Kidney (tissue), 14 donors: ENCODE measurements around the gene SUGCT. TPM values are rescaled to one million over a fixed set of nuclear protein-coding genes. Genes with fewer than 3 reads are reported as not detected.

Experiments used
- DNase-seq, 5 donors: peaks; one replicate each; pipeline ENCODE4 v3.0.0-alpha.2; 2013 to 2020
- FAIRE-seq: peaks from 2 replicates; lab custom pipeline; 2012; peaks lifted over from hg19 to GRCh38; lab: Jason Lieb, UNC
- H3K27ac ChIP-seq, 2 donors: one replicate each; pipeline ENCODE4 v1.7.0; 2013; ENCODE audit warnings: low read depth in 2 of 2, low read length in 2 of 2, inconsistent platforms in 1 of 2
- H3K27me3 ChIP-seq: one replicate; pipeline ENCODE4 v1.7.1; 2013; ENCODE audit warnings: low read length, inconsistent platforms; ENCODE audit not compliant: control insufficient read depth, insufficient read depth
- H3K36me3 ChIP-seq, 3 donors: one replicate each; pipeline versions ENCODE4 v1.7.0 to v1.7.1; 2013; ENCODE audit warnings: low read length in 3 of 3, control low read depth in 1 of 3, inconsistent platforms in 1 of 3; ENCODE audit not compliant: insufficient read depth in 3 of 3, control insufficient read depth in 2 of 3
- H3K4me1 ChIP-seq, 3 donors: one replicate each; pipeline versions ENCODE4 v1.7.0 to v1.7.1; 2013; ENCODE audit warnings: low read length in 3 of 3, inconsistent platforms in 1 of 3, low read depth in 1 of 3; ENCODE audit not compliant: control insufficient read depth in 2 of 3, insufficient read depth in 2 of 3
- H3K4me3 ChIP-seq, 3 donors: one replicate each; pipeline versions ENCODE4 v1.7.0 to v1.8.1; 2013; ENCODE audit warnings: low read length in 3 of 3, control low read depth in 1 of 3, inconsistent platforms in 1 of 3
- H3K9ac ChIP-seq, 3 donors: one replicate each; pipeline versions ENCODE4 v1.7.0 to v1.7.1; 2013; ENCODE audit warnings: low read length in 3 of 3, control low read depth in 1 of 3, inconsistent platforms in 1 of 3
- H3K9me3 ChIP-seq, 3 donors: one replicate each; pipeline versions ENCODE4 v1.7.0 to v1.7.1; 2013; ENCODE audit warnings: low read length in 3 of 3, control low read depth in 1 of 3, inconsistent platforms in 1 of 3; ENCODE audit not compliant: control insufficient read depth in 2 of 3, insufficient read depth in 1 of 3
- intact Hi-C: fragments of 100-400 bp; cut with DNase I; formaldehyde crosslinking; loops from one replicate; pipeline ENCODE4 v1.11.1; 2022
- polyA plus RNA-seq: library from polyadenylated mRNA; stranded (reverse); fragments of 350-450 nt; fragmentation: Illumina TruSeq; extraction: RNeasy Lipid Tissue Mini Kit (QIAGEN cat#74804); gene quantifications from one replicate; pipeline ENCODE4 v1.2.3, GENCODE V29; 2014; ENCODE audit warnings: low read depth, low replicate concordance; ENCODE audit not compliant: insufficient read depth
- total RNA-seq: library from RNA; stranded (reverse); fragmentation: NEBNext Ultra II Directional; extraction: Animal tissue kit (Norgen Biotek cat#: 25700); gene quantifications from one replicate; pipeline ENCODE4 v1.2.1, GENCODE V29; 2021
- TF ChIP-seq, protein P1 (sequence below): IDR thresholded peaks from 3 replicates; pipeline ENCODE4 v1.5.1; 2012; ENCODE audit warnings: mild to moderate bottlenecking, moderate library complexity, borderline replicate concordance; ENCODE audit not compliant: insufficient read depth; ENCODE audit errors: extremely low read depth
- donor health status: control.
- donor health status: control.
- donor health status: control.
- donor health status: control.
- donor health status: control.
- donor health status: DM: yes; HTN: yes; CAD: no.
- donor health status: Normal renal cell carcinoma (clear cell type).

The SUGCT gene
- total and polyA plus RNA-seq, 2 donors from 2014 or later = 7.6 to 45.1 TPM

DNA sequence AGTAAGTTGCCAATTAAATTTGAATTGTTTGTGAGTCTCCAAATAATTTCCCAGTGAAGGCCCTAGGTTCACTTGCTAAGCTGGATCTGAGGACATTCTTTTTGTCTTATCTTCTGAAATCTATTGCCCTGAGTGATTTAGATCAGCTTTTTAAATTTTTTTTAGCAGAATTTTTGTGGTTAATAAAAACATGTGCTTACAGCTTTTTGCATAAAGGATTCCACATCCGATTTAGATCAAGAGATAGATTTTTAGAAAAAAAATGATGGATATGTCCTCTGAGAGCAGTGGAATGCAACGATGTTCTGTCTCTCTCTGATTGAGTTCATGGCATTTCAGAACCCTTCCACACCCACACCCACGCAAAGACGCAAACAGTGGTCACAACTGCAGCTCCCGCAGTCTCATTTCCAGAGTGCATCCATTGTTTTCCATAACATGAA is 358.8 kb downstream of the SUGCT start:
- Histone ChIP-seq H3K4me3 (no peak overlapping the region), H3K27me3 (no peaks in the 10 kb centered on the region), H3K36me3 (no peaks in the 10 kb centered on the region), H3K9ac (no peak overlapping the region), H3K9me3 (no peaks in the 10 kb centered on the region), H3K27ac (no peak overlapping the region), H3K4me1 (no peaks in the 10 kb centered on the region)
- peak in 2 of 5 donors; percentile 17 to 67 for DNase-seq
- intact Hi-C loops = no loop called here
- FAIRE-seq = no peak
- TF ChIP-seq, protein P1, sequence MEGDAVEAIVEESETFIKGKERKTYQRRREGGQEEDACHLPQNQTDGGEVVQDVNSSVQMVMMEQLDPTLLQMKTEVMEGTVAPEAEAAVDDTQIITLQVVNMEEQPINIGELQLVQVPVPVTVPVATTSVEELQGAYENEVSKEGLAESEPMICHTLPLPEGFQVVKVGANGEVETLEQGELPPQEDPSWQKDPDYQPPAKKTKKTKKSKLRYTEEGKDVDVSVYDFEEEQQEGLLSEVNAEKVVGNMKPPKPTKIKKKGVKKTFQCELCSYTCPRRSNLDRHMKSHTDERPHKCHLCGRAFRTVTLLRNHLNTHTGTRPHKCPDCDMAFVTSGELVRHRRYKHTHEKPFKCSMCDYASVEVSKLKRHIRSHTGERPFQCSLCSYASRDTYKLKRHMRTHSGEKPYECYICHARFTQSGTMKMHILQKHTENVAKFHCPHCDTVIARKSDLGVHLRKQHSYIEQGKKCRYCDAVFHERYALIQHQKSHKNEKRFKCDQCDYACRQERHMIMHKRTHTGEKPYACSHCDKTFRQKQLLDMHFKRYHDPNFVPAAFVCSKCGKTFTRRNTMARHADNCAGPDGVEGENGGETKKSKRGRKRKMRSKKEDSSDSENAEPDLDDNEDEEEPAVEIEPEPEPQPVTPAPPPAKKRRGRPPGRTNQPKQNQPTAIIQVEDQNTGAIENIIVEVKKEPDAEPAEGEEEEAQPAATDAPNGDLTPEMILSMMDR = no peak

DNA sequence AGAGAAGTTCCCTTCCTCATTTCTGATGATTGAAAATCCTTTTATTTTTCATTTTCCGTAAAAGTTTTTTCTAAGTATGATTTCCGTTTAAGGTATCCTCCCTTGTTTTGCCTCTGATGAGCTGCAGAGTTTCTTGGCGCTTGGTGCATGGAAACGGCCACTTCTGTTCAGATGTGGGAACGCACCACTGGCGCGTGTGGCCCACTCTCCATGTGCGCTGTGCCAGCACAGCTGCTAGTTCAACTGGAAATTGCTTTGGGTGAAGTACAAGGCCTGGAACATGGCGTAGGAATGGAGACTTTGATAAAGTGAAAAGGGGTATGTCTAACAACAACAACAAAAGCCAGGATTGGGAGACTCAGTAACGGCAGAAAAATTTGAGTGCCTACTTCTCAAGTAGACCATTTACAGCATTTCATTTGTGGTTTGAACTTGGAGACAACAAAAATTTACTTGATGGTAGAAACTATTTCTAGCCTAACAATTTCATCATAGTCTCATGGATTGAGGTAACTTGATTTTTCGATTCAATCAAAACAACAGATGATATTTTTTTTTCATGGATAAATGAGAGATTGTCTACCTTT is 364.2 kb downstream of the SUGCT start:
- Histone ChIP-seq H3K9ac (no peak overlapping the region), H3K4me3 (no peak overlapping the region), H3K36me3 (no peaks in the 10 kb centered on the region), H3K9me3 (no peaks in the 10 kb centered on the region), H3K27ac (no peak overlapping the region), H3K27me3 (no peaks in the 10 kb centered on the region), H3K4me1 (no peaks in the 10 kb centered on the region)
- intact Hi-C loops = no loop called here
- FAIRE-seq (no peak), DNase-seq (no peak)
- TF ChIP-seq, protein P1 = no peak

DNA sequence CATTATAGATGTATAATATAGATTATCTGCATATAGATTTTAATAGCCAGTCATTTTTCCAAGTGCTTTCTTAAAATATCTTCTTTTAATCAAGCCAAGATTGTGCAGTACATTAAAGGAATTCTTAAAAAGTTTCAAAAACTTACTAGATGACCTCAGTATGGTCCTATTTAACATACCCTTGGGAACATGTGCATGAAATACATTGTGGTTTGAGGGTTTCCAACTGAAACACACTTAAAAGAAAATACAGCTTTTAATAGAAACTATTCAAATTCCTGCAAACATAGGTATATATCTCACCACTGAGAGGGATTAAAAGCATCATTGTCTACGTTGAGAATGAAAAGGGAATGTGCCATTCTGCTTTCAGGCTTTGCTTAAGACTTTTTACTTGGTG is 364.9 kb downstream of the SUGCT start:
- DNase-seq (no peak), FAIRE-seq (no peak)
- TF ChIP-seq, protein P1 = no peak
- no peaks in the 10 kb centered on the region for H3K4me1 ChIP-seq
- H3K4me3 ChIP-seq = no peak overlapping the region
- intact Hi-C loops = no loop called here
- no peaks in the 10 kb centered on the region for H3K9me3 ChIP-seq
- H3K9ac ChIP-seq = no peak overlapping the region
- no peaks in the 10 kb centered on the region for H3K27me3 ChIP-seq
- H3K36me3 ChIP-seq = no peaks in the 10 kb centered on the region
- no peak overlapping the region for H3K27ac ChIP-seq

DNA sequence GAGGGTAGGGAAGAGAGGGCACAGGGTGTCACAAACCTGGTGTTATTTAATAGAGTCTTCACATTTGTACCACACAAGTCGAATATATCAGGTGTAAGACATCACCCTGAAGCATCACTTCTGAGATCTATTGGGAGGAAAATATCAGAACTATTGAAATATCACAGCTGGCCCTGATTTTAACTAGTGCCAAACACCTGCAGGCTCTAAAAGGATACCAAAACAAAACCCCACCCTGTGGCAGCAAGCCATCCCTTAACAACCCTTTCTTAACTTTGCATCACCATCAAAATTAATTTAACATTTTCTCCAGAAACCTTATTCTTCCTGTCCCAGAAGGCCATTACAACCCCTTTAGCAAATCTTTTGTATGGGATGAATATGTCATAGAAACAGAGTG is 365.4 kb downstream of the SUGCT start:
- DNase-seq (no peak), FAIRE-seq (no peak)
- no peak overlapping the region for H3K4me3 ChIP-seq
- intact Hi-C loops = no loop called here
- H3K36me3 ChIP-seq = no peaks in the 10 kb centered on the region
- H3K9ac ChIP-seq = no peak overlapping the region
- no peaks in the 10 kb centered on the region for H3K27me3 ChIP-seq
- TF ChIP-seq, protein P1 = no peak
- H3K27ac ChIP-seq = no peak overlapping the region
- H3K4me1 ChIP-seq = no peaks in the 10 kb centered on the region
- H3K9me3 ChIP-seq = no peaks in the 10 kb centered on the region
